SKM-1 treated with dmso at 0.1 percent for 144 hours (cell line): Measurements from ENCODE around the gene KDM4C.
"Not testable (repeated sequence)": the region's sequence is repeated elsewhere in the genome, so short reads cannot be mapped to it uniquely, and the experiment has no call there.

Experiments used
- DNase-seq: peaks from one replicate; lab custom pipeline; 2025; ENCODE audit not compliant: unreplicated experiment; lab: John Stamatoyannopoulos, UW

KDM4C gene

DNA sequence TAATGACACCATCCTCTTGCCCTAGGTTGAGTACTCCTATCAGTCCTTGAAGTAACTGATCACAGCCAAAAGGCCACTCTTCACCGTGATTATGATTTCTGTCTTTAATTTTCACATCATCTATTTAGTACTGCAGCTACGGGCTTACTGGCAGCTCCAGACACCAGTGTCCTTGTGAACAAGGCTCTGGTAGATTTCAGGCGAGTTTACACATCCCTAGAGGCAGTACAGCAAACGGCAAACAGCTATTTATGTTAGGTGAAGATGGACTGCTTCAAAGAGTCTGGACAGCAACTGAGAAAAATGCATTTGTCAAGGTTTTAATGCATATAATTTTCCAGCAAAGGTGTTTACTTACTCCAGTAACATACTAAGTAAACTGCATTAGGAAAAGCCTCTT is 396.9 kb downstream of the KDM4C start:
- no peak for DNase-seq

DNA sequence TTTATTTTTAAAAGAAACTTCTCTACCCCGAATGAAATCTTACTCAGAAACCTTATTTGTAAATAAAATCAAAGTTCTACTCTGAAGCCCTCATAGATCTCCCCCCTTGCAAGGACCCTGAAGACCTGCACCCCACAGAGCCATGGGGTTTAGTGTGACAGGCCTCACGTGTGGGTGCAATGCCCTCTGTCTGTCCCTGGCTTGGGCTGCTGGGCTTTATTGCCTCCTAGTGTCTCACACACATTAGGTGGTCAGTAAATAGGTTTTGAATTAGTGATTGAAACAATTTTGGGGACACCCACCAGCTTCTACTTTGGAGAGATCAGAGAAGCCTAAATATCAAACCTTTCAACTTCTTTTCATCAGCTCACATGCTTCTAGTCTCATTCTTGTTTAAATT is 403.7 kb downstream of the KDM4C start:
- no peak for DNase-seq

GRCh38 chr9:7163932-7164331 is 406.2 kb downstream of the KDM4C start:
- no peak for DNase-seq

DNA sequence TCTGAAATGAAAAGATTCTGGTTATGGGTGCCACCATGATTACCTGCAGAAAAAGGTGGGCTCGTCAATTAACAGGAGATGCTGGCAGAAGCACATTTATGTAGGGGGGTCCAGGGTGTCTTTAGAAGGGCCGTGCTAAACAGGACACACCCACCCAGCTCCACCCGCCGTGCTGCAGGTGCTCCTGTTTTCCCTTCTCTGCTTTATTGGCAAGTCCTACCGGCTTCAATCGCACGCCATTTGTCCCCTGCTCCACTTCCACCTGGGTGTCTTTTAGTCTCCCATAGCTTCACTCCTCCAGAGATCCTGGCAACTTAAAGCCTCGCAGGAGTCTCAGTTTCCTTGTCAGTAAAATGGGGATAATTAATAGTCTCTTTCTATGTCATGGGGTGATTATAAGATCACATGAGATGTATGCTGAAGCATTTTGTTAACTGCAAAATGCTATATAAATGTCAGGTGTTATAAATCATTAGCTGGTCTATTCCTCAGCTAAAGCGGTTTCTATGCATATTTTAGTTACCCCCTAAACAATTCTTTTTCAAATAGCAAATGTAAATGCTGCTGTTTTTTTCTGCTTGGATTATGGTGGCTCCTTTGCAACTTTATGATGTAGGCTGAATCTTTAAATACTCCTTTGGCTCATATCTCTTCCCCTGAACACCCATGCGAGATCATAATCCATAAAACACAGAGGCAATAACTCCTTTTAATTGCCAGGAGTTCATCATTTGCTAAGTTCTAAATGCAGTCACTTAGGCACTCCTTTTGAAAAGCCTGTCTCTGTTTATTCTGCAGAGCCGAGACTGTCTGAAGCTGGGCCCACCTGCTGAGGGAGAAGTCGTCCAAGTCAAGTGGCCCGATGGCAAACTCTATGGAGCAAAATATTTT is 406.9 kb downstream of the KDM4C start:
- no peak for DNase-seq

- DNase-seq, result no peak
These were observed 407.7 kb downstream of the KDM4C start for GRCh38 chr9:7165331-7165975.

- DNase-seq, result no peak
These were observed 408.3 kb downstream of the KDM4C start for GRCh38 chr9:7166074-7166473.

GRCh38 chr9:7169717-7170389 is 412.1 kb downstream of the KDM4C start:
- DNase-seq, result no peak

DNA sequence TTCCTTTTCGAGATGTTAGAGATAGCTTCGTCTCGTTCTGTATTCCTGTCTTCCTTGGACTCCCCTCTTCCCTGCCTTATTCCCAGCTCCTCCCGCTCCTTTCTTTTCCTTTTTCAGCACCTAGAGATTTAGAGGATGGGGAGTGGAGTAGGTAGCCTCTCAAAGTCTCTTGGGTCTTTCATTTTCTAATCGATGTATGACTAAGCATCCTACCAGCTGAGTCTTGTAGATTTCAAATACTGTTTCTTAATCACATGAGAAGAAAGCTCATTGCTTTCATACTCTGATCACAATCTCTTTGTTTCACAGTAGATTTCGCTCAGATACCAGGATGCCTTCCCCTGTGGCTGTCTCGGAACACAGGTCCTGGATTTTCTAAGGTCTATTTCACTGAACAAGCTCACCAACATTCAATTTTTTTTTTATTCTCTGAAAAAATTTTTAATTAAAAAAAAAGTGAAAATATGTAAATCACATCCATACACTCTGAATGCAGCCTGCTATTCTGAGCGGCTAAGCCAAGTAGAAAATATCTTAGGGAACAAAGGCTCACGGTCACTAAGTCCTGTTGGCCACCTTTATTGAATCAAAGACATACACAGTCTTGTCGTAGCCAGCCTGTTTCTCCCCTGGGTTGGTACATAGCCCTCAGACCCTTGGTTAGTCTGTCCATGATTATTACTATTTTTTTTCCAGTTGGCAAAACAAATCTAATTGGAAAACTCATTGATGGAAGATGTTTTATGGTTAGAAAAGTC is 413.8 kb downstream of the KDM4C start:
- no peak for DNase-seq

GRCh38 chr9:7172154-7173115 is 414.7 kb downstream of the KDM4C start:
- DNase-seq, result no peak

DNA sequence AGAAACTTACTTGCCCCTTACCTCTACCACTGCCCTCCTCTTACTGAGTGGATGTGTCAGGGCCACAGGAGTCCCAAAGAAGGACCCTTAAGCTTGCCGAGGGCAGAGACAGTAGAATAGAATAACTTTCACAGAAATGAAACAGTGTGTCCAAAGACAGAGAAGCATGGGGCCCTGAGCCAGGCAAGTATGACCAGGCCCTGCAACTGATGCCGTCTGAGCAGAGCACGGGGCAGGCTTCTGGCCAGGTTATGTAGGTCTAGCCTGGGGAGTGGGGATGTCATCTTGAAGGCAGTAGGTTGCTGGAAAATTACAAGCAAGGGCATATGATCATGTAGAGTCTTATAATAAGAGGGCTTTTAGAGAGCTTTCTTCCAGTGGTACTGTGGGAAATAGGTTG is 415.4 kb downstream of the KDM4C start:
- no peak for DNase-seq

GRCh38 chr9:7174301-7174700 is 416.5 kb downstream of the KDM4C start:
- DNase-seq, result no peak

DNA sequence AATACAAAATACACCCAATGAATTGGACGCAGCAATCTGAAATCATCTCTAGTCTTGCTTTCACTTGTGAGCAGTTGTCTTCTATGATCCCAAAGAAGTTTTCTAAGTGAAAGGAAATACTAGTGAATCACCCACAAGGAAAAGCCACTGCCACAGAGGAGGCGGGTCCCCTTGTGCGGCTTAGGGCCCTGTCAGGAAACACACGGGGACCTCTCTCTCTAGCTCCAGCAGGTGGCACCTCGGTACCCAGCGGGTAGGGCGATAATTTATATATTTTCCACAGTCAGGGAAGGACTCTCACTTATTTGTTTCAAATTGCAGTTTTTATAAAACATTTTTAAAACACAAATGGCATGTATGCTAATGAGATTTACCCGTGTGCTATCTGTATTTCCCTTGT is 417.1 kb downstream of the KDM4C start:
- DNase-seq, result no peak

DNA sequence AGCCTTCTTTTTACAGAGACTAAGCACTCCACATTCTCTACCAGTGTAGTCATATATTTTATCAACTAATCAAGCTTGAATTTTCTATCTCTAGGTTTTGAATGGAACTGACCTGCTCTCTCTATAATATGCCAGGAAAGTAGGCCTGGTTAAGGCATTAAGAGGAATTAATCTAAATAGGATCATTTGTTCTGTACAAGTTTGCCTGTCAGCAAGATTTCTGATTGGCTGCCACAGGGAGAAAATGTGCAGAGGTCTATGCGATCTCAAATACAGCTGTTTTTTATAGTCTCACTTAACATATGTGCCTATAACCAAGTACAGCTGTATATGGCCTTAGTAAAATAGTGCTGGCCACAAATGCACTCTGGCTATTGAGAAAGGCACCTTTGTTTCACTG is 418.8 kb downstream of the KDM4C start:
- DNase-seq, result no peak

DNA sequence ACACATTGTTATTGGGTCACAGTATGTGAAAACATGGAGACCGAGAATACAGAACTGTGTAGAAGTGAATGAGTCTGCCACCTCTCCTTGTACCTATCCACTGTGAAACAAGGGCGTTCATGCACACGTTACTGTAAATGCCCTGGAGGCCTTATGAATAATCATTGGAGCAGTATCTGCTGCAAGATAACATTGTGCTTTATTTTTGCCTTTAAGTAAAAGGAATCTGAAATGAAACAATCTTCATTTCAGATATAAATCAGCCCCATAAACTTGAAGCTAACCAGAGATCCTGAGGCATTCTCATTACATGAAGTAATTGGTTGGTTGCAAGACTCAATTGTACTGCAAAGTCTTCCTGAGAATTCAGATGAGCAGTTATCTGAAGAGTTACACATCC is 419.6 kb downstream of the KDM4C start:
- no peak for DNase-seq

DNA sequence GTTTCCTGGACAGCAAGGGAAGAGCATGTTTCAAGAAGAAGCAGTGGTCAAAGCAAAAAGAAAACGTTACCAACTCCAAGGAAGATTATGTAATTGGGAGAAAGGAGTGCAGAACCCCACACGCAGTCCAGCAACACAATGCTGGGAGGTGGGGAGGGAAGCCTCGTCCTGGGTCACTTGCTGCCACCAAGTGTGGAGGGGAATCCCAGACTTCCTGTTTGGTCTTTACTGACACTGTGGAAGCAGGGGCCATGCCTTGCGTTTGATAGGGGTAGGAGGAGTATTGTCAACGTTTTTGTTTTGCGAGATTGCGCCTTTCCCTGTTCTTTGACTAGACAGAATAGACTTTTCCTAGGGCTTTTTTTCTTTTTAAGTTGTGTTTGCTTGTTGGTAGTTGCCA is 421.0 kb downstream of the KDM4C start:
- DNase-seq, result no peak

DNA sequence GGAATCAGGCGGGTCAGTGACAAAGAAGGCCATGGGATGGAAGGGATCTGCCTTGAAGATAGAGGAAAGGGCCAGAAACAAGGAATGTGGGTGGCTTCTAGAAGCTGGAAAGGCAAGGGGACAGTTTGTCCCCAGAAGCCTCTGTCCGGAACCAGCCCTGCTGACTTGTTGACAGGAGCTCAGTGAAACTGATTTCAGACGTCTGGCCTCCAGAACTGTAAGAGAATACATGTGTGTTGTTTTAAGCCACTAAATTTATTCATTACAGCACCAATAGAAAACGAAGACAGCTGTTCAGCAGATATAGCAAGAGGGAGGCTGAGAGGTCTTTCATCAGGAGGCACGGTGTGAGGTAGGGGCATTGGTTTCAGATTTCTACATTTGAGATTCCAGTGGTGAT is 422.5 kb downstream of the KDM4C start:
- DNase-seq, result no peak

- DNase-seq, result not testable (repeated sequence)
These were observed 425.4 kb downstream of the KDM4C start for GRCh38 chr9:7183139-7183538.

- DNase-seq, result no peak
These were observed 427.8 kb downstream of the KDM4C start for GRCh38 chr9:7185612-7186011.

DNA sequence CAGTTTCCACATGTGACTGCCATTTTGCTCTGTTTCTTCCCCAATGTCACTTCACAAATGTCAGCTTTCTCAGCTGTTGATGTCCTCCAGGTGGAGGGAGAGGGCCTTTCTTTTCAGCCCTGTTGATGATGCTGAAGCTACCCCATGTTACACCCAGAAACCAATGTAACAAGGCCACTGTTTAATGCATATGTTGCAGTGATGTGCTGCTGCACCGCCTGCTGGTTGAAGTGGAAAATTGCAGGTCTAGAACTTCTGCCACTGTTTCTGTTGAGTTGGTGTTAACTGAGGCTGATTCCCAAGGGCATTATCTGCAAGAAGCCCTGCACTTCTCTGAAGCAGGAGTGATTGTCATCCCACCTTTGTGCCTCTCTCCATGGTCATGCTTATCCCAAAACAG is 428.4 kb downstream of the KDM4C start:
- DNase-seq, result peak; percentile 18

GRCh38 chr9:7192266-7192665 is 434.5 kb downstream of the KDM4C start:
- DNase-seq, result no peak
